ENCODE data around the gene ADI1. TPM values are rescaled to one million over a fixed set of nuclear protein-coding genes. Genes with fewer than 3 reads are reported as not detected.
"Not testable (repeated sequence)": the region's sequence is repeated elsewhere in the genome, so short reads cannot be mapped to it uniquely, and the experiment has no call there.

ADI1 gene
- total and polyA plus RNA-seq, 7 donors: 42.5 to 137 (median 43.7) TPM

DNA sequence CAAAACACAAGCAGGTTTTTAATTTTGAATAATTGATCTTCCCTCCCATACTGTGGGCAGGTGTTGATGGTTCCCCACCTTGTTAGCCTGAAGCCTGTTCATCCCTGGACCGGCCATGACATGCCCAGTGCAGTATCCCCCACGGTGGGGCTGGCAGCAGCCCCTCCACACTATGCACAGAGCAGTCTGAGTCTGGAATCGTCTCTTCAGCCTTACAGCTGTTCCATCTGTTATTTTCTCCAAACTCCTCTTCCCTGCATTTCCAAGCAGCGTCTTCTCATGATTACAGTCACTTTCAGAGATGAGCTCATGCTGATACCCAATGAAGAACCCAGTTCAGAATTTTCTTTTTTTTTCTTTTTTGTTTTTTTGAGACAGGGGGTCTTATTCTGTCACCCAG lies 68.2 kb downstream of the ADI1 start:
- Histone ChIP-seq H3K27ac (no peak overlapping the region), H3K4me1 (peaks cover 5% of the 10 kb centered on the region), H3K27me3 (ENCODE audit: insufficient read depth in 3 of 3, low read length in 2 of 3) (no peaks in the 10 kb centered on the region), H3K9me3 (no peaks in the 10 kb centered on the region), H3K4me3 (no peak overlapping the region), H3K36me3 (ENCODE audit: insufficient read depth in 1 of 2, low read depth in 1 of 2) (peaks cover 2 to 28% of the 10 kb centered on the region in 2 donors)
- no peak for DNase-seq
- ATAC-seq: no peak
- intact Hi-C loops (cut with DNase I): no loop called here
- WGBS, 3 donors: 70 to 82% (median 74%) methylated on average over 4 of the region's 4 CpGs
- TF ChIP-seq, protein P1, sequence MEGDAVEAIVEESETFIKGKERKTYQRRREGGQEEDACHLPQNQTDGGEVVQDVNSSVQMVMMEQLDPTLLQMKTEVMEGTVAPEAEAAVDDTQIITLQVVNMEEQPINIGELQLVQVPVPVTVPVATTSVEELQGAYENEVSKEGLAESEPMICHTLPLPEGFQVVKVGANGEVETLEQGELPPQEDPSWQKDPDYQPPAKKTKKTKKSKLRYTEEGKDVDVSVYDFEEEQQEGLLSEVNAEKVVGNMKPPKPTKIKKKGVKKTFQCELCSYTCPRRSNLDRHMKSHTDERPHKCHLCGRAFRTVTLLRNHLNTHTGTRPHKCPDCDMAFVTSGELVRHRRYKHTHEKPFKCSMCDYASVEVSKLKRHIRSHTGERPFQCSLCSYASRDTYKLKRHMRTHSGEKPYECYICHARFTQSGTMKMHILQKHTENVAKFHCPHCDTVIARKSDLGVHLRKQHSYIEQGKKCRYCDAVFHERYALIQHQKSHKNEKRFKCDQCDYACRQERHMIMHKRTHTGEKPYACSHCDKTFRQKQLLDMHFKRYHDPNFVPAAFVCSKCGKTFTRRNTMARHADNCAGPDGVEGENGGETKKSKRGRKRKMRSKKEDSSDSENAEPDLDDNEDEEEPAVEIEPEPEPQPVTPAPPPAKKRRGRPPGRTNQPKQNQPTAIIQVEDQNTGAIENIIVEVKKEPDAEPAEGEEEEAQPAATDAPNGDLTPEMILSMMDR (IDR thresholded peaks at IDR 0.05): no peak

- Histone ChIP-seq H3K9me3 (no peaks in the 10 kb centered on the region), H3K27ac (no peak overlapping the region), H3K4me1 (peaks cover 5% of the 10 kb centered on the region), H3K27me3 (ENCODE audit: insufficient read depth in 3 of 3, low read length in 2 of 3) (no peaks in the 10 kb centered on the region), H3K4me3 (no peak overlapping the region), H3K36me3 (ENCODE audit: insufficient read depth in 1 of 2, low read depth in 1 of 2) (peaks cover 2 to 32% of the 10 kb centered on the region in 2 donors)
- intact Hi-C loops (cut with DNase I): no loop called here
- ATAC-seq (no peak), DNase-seq (peak in 1 of 2 donors; percentile 40)
- 53 to 66% (median 53%) methylated on average over 16 of the region's 16 CpGs for WGBS, 3 donors
- TF ChIP-seq, protein P1 (IDR thresholded peaks at IDR 0.05): no peak
These were observed 68.8 kb downstream of the ADI1 start for GRCh38 chr2:3450385-3451010.

- Histone ChIP-seq H3K4me3 (no peak overlapping the region), H3K4me1 (peaks cover 5% of the 10 kb centered on the region), H3K9me3 (no peaks in the 10 kb centered on the region), H3K27ac (no peak overlapping the region), H3K27me3 (ENCODE audit: insufficient read depth in 3 of 3, low read length in 2 of 3) (no peaks in the 10 kb centered on the region), H3K36me3 (ENCODE audit: insufficient read depth in 1 of 2, low read depth in 1 of 2) (peaks cover 2 to 37% of the 10 kb centered on the region in 2 donors)
- intact Hi-C loops (cut with DNase I): no loop called here
- ATAC-seq (no peak), DNase-seq (no peak)
- TF ChIP-seq, protein P1 (IDR thresholded peaks at IDR 0.05): no peak
- WGBS, 3 donors: 89 to 94% (median 90%) methylated on average over 11 of the region's 11 CpGs
These were observed 69.4 kb downstream of the ADI1 start for GRCh38 chr2:3449936-3450335.

DNA sequence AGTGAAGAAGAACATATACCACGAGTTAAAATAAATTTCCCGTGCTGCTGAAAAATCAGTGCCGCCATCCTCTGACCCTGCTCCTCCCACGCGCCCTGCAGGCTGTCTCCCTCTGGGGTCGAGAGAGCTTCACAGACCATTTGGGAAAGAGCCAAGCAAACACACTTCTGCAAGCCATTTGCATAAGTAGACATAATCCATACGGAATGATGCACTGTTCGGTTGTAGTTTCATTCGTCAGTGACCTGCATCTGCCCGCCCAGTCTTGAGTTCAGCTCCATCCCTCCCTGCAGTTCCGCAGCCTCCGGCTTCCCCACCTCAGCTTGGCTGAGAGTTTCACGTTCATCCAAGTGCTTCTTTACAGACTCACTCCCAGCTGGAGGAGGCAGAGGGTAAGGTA lies 70.2 kb downstream of the ADI1 start:
- Histone ChIP-seq H3K27ac (no peak overlapping the region), H3K4me1 (peaks cover 5% of the 10 kb centered on the region), H3K4me3 (no peak overlapping the region), H3K27me3 (ENCODE audit: insufficient read depth in 3 of 3, low read length in 2 of 3) (no peaks in the 10 kb centered on the region), H3K36me3 (ENCODE audit: insufficient read depth in 1 of 2, low read depth in 1 of 2) (peaks cover 2 to 45% of the 10 kb centered on the region in 2 donors), H3K9me3 (no peaks in the 10 kb centered on the region)
- DNase-seq (no peak), ATAC-seq (no peak)
- intact Hi-C loops (cut with DNase I): no loop called here
- TF ChIP-seq, protein P1 (IDR thresholded peaks at IDR 0.05): no peak
- 86 to 90% (median 88%) methylated on average over 13 of the region's 13 CpGs for WGBS, 3 donors

DNA sequence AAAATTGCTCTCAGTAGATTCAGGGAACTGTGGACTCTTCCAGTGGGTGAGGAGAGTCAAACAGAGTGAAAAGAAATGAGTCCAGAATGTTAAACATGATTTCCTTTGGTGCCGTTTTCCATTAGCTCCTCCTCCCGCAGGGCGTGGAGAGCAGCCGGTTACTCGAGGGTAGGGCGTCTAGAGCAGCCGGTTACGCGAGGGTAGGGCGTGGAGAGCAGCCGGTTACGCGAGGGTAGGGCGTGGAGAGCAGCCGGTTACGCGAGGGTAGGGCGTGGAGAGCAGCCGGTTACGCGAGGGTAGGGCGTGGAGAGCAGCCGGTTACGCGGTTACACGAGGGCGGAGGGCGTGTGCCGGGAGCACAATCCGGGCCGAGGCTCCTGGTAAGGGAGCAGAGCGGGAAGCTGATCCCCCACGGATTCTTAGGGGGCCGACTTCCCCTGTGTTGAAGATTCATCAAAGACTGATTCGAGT lies 70.9 kb downstream of the ADI1 start:
- peak in 1 of 2 donors; percentile 59 for DNase-seq
- ATAC-seq: peak in 3 of 4 donors; percentile 18 to 34 (median 20)
- H3K4me3 ChIP-seq; H3K9me3 ChIP-seq; H3K4me1 ChIP-seq; H3K27ac ChIP-seq; H3K27me3 ChIP-seq (ENCODE audit: insufficient read depth in 3 of 3, low read length in 2 of 3); intact Hi-C loops (cut with DNase I): not testable (repeated sequence)
- WGBS, 3 donors: 84 to 88% (median 85%) methylated on average over 35 of the region's 35 CpGs
- peaks cover 2 to 51% of the 10 kb centered on the region in 2 donors for H3K36me3 ChIP-seq (ENCODE audit: insufficient read depth in 1 of 2, low read depth in 1 of 2)

Measured in psoas muscle (tissue), 8 donors.